GM21723 (cell line): ENCODE measurements around the gene DYNLL2.
A peak's percentile ranks its signal among the peaks of the same experiment; 100 is the strongest.
"Not testable (repeated sequence)": the region's sequence is repeated elsewhere in the genome, so short reads cannot be mapped to it uniquely, and the experiment has no call there.

Experiments
- ATAC-seq: cut with Tn5 transposase; IDR thresholded peaks from one replicate; pipeline ENCODE4 v1.9.1; 2021; ENCODE audit warnings: mild to moderate bottlenecking, moderate library complexity; ENCODE audit not compliant: unreplicated experiment

DYNLL2 gene

DNA sequence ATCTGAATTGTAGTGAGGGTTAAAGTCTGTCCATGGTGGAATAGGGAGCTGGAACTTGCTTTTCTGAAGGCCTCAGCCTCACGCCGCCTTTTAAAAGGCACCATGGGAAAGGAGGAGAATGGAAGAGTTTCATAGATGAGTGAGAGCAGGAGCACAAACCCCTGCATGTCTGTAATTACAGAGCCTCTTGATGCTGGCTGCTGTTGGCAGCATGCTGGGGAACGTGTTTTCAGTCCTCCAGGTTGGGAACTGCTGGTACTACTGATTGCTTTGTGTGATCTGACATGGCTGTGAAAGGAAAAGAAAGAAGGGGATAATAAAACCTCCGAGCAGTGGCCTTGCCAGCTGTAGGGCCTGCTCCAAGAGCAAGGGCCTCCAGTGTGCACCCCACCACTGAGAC is 16.8 kb upstream of the DYNLL2 start:
- no peak for ATAC-seq

DNA sequence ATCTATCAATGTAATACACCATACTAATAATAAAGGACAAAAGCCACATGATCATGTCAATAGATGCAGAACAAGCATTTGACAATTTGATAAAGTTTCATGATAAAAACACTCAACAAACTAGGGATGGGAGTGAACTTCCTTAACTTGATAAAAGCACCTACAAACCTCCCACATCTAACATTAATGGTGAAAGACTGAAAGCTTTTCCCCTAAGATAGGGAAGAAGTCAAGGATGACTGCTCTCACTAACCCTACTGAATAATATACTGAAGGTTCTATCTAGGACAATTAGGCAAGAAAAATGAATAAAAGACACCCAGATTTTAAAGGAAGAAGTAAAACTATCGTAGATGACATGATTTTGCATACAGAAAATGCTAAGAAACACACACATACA is 10.4 kb upstream of the DYNLL2 start:
- ATAC-seq = no peak

DNA sequence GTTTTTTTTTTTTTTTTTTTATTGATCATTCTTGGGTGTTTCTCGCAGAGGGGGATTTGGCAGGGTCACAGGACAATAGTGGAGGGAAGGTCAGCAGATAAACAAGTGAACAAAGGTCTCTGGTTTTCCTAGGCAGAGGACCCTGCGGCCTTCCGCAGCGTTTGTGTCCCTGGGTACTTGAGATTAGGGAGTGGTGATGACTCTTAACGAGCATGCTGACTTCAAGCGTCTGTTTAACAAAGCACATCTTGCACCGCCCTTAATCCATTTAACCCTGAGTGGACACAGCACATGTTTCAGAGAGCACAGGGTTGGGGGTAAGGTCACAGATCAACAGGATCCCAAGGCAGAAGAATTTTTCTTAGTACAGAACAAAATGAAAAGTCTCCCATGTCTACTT is 10.0 kb upstream of the DYNLL2 start:
- not testable (repeated sequence) for ATAC-seq

DNA sequence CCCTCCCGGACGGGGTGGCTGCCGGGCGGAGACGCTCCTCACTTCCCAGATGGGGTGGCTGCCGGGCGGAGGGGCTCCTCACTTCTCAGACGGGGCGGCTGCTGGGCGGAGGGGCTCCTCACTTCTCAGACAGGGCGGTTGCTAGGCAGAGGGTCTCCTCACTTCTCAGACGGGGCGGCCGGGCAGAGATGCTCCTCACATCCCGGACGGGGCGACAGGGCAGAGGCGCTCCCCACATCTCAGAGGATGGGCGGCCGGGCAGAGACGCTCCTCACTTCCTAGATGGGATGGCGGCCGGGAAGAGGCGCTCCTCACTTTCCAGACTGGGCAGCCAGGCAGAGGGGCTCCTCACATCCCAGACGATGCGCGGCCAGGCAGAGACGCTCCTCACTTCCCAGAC is 8.8 kb upstream of the DYNLL2 start:
- not testable (repeated sequence) for ATAC-seq

DNA sequence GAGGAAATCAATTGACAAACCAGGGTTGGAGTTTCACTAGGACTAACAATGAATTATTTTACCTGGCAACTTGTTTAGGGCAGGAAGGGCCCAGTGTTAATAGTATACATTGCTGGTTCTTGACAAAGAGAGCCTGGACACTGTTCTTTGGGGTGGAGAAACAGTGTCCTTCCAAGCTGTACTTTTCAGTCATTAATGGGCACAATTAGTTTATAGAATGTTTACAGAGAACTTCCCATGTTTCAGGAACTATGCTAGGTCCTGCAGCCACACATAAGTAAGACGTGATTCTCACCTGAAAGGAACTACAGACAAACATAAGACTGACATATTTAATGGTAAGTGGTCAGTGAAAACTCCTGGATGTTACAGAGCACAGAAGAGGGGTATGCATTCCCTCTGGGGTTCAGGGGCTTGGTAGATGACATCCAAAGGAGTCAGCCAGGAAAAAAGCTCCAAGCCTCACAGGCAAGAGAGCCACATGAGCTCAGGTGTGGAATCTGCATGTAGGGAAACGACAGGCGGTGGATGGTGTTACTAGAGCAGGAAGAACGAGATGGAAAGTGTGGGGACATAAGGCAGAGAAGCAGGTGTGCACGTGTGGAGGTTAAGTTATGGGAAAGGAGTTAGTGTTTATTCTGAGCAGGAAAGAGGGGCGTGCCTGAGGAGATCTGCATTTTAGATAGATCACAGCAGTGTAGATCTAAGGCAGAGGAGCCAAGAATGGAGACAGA is 3.8 kb upstream of the DYNLL2 start:
- no peak for ATAC-seq

DNA sequence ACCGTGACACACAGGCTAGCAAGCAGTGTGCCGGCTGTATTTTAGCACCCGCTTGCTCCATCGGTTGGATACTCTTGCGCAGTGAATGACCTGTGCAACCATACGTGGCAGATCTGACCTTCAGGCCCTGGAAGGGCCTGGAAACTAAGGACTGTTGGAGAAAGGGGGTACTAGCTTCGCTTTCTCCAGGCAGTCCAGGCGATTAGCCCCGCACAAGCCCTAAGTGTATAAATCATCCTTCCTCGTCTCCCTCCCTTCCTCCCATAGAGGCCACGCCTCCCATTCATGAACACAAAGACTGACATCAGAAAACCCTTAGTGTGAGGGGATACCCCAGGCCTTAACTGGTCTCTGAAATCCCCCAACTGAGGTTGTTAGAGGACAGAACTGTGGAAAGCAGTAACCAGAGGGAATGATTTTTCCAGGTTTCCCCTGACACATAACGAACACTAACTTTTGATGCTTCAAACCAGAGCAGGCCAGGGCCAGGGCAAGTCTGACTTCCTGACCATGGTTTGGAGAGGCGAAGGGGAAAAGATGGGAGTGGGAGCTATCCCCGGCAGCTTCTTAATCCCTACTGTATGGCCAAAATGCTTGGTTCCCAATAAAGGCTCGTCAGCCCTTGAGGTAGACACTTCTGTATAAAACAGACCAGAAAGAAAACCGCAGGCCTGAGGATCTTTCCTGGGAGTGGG is 1.4 kb upstream of the DYNLL2 start:
- no peak for ATAC-seq

DNA sequence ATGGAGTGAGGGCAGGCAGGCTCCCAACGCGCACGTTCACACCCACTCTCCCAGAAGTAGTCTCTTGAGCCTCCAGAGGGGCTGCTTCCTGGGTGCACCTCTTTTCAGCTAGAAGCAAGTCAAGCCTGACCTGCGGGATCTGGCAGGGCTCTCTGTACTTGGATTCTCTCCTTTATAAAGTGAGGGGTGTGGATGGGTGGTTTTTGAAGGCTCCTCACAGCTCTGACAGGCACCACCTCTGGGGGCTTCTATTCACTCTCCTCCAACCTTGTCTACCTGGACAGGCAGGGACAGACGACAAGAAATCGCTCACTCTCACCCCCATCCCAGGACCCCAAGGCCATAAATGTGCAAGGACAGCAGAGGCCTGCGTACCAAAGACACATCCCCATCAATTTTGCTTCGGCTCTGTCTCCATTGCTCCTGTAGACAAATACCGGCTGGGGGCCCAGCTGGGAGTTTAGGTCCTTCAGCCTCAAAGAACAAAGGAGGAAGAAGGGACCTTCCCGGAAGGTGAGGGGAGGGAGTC is 814 bp upstream of the DYNLL2 start:
- no peak for ATAC-seq

DNA sequence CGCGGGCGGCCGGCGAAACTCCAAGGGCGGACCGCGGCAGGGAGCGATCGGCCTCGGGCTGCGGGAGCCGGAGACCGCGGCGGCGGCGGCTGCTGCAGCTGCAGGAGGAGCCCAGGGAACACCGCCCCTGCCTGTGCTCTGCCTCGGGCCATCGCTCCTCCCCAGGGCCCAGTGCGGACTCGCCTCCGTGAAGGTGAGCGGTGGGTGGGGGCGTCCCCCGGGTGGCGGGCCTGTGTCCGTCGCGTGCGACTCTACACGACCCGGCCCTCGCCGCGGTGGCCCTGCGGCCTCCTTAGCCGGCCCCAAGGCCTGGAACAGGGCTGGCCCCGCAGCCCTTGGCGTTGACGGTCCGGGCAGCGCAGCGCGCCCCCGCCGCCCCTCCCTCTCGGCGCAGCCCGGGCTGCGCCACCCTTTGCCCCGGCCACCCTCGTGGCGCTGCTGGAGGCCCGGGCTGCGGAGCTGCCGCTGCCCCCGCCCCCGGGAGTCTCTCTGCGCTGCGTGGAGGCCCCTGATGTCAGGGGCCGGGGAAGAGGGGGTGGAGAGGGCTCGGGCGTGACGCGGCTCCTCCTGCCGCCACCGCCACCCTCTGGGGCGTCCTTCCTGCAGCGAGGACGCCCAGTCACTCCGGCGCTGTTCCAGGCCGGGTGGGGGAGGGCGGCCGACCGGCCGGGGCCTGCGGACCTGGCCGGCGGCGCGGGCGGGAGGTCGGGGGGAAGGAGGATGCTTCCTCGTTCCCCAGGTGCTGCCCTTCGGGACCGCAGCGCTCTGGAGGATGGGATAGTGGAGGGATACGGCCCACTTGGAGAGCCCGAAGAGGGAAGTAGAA is 485 bp downstream of the DYNLL2 start:
- peak; percentile 51 for ATAC-seq

DNA sequence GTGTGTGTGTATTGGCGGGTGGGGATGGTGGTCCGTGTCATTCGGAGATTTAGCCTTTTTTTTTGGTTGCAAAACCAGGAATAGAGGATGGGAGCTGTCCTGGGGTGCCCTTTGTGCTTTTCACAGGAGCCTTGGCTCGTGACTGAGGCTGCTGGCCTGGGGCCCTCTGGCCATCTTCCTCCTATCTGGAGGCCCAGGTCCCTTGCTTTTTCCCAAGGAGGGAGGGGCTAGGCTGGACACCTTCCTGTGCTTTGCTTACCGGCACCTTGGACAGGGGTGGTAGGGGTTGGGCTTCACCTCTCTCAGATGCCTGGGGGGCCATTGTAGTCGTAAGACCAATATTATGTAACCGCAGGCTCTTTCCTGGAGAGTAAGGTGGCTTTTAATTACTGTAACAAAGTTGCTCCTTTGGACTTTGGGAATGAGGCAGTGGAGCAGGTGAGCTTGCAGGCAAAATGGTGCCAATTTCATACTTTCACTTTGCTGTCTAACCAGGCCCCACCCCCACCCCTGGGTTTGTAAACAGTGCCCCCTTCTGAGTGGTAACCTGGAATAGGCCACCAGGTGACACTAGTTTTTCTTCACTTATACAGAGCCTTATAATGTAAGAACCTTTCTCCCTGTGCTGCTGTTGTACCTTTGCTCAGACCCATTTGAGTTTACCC is 1.2 kb downstream of the DYNLL2 start:
- ATAC-seq = no peak

DNA sequence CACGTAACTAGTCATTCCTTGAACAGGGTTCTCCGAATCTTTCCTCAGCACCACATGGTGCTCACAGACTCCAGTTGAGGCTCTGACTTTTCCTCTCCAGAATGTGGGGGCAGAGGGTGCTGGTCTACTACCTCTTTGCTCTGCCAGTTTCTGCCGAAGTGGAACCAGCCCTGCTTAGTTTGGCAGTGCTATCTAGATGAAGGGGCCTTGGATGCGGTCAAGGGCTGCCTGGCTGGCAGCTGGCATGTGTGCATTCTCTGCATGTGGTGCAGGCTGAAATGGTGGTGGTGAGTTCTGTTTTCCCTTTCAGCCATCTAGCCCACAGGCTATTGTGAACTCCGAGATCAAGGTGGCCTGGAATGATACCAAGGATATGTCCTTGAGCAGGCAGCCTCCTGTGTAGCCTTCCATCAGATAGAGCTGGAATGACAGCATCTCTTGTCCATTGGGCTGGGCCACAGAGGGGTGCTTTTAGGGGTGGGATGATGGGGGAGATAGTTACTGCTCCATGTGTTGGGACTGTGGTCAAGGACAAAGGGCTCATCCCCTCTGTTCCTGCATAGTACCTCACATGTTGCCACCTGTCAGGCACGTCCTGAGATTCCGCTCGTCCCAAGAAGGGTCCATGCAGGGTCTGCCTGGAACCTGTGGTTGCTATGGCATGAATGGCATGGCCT is 2.0 kb downstream of the DYNLL2 start:
- ATAC-seq = no peak

DNA sequence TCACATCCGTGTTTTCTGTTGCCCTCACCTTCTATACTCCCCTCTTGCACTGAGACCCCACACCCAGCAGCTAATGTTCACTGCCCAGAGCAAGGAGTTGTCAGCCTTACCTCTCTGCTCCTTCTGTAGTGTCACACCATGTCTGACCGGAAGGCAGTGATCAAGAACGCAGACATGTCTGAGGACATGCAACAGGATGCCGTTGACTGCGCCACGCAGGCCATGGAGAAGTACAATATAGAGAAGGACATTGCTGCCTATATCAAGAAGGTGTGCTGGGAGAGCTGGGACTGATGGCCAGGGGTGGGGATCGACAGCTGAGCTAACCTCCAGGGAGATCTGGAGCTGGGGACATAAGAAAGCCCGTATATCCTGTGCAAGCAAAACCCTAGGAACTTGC is 3.7 kb downstream of the DYNLL2 start:
- ATAC-seq = no peak

DNA sequence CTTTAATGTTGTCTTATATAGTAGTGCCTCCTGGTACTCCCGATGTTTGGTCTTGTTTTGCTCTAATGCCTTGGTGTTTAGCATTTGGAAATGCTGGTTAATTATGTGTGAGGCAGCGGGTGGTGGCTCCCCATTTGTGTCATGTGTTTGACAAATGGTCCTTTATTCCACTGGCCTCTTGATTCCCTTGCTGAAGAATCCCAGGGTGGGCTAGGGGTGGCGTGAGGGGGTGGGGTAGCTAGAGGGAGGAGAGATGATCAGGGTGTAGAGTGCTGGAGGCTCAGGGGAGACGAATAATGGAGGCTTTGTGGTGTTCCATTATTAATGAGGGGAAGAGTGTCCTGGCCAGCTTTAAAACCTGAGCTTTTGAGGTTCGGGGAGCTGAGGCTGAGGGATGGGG is 5.4 kb downstream of the DYNLL2 start:
- no peak for ATAC-seq

DNA sequence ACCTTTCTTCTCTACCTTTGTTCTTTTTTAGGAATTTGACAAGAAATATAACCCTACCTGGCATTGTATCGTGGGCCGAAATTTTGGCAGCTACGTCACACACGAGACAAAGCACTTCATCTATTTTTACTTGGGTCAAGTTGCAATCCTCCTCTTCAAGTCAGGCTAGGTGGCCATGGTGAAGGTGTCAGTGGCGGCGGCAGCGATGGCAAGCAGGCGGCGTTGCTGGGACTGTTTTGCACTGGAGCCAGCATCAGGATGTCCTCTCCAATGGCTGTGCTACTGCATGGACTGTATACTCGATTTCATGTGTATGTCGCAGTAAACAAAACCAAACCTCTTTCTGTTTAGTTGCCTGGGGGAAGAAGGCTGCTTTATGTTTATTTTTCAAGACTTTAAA is 5.9 kb downstream of the DYNLL2 start:
- ATAC-seq = no peak

DNA sequence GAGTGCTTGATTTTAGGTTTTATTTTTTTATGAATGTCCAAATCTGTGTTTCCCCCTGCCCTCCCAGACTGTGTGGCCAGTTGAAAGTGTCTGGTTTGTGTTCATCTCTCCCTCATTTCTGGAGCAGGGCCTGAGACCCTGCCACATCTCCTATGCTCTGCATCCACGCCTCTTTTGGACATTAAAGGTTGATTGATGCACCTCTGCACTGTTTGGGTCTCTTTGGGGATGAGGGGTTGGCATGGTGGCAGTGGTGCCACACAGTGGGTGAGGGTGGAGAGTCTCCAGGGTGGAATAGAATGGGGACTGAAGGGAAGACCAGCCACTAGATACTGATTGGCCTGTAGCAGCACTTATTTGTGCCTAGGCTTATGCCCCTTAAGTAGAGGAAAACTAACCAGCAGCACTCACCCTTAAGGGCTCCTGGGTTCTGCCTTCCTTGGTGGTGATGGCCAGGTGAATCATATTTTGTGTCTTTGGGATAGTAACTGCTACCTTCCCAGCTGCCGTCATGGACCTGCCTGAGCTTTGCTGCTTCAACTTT is 7.9 kb downstream of the DYNLL2 start:
- no peak for ATAC-seq

DNA sequence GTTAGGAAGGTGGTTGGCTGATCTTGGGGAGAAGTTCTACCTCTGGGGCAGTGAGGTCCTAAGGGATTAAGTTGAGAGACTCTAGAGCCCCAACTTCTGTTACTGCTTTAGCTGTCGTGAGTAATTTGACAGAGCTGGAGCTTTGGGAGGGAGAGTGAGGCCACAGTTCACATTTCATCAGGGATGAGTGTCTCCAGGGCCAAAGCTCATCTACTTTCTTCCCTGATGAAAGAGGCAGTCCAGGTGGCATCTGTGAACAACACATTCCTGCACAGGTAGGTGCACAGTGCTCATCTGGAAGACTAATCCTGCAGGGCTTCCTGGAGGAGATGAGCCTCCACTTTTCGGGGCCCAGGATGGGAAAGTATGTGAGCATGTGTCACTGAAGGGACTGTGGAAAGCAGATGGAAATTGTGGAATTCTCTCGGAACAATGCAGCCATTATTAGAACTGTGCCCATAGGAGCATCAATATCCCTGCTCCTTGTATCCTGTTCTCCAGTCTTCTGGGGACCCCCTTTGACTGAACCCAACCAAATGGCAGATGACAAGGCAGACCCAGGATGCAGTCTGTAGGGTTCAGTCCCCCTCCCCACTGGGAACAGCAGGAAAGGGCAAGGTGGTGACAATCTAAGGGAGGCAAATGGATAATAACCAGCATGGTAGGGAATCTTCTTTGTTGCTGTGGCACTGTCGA is 9.0 kb downstream of the DYNLL2 start:
- ATAC-seq = no peak

DNA sequence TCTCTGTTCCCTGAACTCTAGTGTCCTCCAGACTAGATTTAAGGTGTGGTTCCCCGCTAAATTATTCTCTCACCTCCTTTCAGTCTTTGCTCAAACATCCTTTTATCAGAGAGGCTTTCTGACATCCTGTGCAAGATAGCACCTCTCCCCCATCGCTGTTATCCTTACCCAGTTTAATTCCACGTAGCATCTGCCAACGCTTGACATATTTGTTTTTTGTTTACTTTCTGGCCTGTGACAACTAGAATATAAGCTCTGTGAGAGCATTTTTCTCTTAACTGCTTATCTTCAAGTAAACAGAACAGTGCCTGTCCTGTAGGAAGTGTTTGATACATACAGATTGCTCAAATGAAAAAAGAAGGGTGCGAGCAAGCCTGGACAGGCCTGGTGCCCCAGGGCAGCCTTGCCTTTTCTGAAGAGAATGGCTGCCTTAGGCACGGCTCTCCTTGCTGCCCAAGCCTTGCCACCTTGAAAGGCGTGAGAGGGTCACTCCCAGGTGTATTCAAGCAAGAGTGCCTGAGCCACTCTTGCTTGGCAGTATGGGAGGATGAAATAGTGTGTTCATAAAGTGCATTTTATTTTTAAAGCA is 9.7 kb downstream of the DYNLL2 start:
- ATAC-seq = no peak

DNA sequence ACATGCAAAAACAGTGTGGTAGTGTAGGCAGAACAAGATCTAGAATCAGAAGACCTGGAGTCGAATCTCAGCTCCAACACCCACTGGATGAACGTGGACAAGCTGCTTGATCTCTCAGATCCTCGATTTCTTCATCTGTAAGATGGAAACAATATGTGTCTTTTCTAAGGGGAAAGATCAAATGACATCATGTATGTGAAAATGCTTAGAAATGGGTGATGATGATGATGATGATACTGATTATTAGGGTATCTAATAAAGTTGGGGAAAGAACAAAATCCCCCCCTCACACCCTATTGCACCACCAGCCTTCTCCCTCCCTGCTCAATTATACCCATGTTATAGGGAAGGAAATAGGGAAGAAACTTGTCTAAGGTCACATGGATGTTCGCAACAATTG is 10.9 kb downstream of the DYNLL2 start:
- no peak for ATAC-seq

DNA sequence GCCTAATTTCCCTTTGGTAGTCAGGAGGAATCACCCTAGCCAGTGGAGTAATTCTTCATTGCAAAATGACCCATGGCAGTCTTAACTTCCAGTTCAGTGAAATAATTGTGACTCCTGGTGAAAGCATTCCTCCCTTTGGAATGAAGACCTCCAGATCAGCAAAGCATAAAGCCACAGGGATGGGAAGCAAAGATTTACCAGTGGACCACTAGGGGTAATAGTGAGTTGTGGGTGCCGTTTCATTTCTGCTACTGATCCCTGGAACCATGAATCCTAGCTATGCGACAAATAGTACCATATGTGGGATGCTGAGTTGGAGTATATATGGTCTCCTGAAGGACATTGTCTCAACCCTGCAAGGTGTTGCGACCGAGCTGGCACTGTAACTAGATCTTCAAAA is 13.7 kb downstream of the DYNLL2 start:
- no peak for ATAC-seq

DNA sequence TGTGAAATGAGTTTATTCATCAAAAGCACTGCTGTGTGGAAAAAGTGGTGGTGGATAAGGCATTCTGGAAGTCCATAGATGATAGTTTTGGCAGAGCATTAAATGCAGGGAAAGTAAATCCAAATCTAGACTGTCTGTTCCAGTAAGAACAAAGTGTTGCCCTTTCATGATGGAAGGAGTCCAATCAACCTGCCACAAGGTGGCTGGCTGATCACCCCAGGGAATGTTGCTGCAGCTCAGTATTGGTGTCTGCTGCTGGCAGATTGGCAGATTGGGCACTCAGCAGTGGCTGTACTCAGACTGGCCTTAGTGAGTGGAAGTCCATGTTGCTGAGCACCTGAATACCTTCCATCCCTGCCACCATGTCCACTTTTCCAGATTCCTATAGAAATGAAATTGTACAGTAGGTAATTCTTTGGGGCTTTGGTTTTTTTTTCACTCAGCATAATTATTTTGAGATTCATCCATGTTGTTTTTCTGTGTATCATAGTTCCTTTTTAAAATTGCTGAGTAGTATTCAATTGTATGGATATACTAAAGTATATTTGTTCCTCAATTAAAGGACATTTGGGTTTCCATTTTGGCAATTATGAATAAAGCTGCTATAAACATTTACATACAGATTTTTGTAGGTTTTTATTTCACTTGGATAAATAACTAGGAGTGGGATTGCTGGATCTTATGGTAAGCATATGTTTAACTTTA is 14.3 kb downstream of the DYNLL2 start:
- no peak for ATAC-seq
